Measurements from ENCODE around the gene PCDHA1.
"Not testable (repeated sequence)": the region's sequence is repeated elsewhere in the genome, so short reads cannot be mapped to it uniquely, and the experiment has no call there.

PCDHA1 gene

GRCh38 chr5:140823475-140823874 lies 37.5 kb downstream of the PCDHA1 start:
- H4K8ac ChIP-seq (ENCODE audit: low read length): no peak overlapping the region
- no peaks in the 10 kb centered on the region for H3K27me3 ChIP-seq (ENCODE audit: control insufficient read depth in 1 of 2, insufficient read depth in 1 of 2, low read length in 2 of 2)
- no peak overlapping the region for H2BK120ac ChIP-seq (ENCODE audit: low read depth, low read length)
- H3K23ac ChIP-seq (ENCODE audit: low read length in 2 of 2): no peak overlapping the region
- H2AK5ac ChIP-seq (ENCODE audit: low read length, severe bottlenecking): no peak overlapping the region
- H2BK15ac ChIP-seq (ENCODE audit: low read depth, poor library complexity, severe bottlenecking): no peak overlapping the region
- no peak overlapping the region for H3K9ac ChIP-seq (ENCODE audit: low read length)
- H3K4ac ChIP-seq (ENCODE audit: low read depth in 1 of 2, low read length in 2 of 2): no peak overlapping the region
- H4K91ac ChIP-seq (ENCODE audit: low read length): no peak overlapping the region
- H3K79me1 ChIP-seq (replicated peaks; ENCODE audit: low read length, poor library complexity, severe bottlenecking): no peaks in the 10 kb centered on the region
- no peak overlapping the region for H3K4me2 ChIP-seq (ENCODE audit: low read length, poor library complexity, severe bottlenecking)
- H3K36me3 ChIP-seq (ENCODE audit: control insufficient read depth in 1 of 2, insufficient read depth in 2 of 2, low read depth in 1 of 2, low read length in 2 of 2): peaks cover 0 to 16% of the 10 kb centered on the region in 2 experiments
- no peak for DNase-seq
- no peak overlapping the region for H3K18ac ChIP-seq (ENCODE audit: low read depth in 1 of 2, low read length in 2 of 2)
- H3K27ac ChIP-seq (ENCODE audit: low read length, poor library complexity, severe bottlenecking): no peak overlapping the region
- no peaks in the 10 kb centered on the region for H3K4me1 ChIP-seq (ENCODE audit: control insufficient read depth, insufficient read depth, low read depth, low read length)
- 98% methylated on average over 38 of the region's 38 CpGs for WGBS
- H2AFZ ChIP-seq (ENCODE audit: low read depth, low read length): no peak overlapping the region
- no peak overlapping the region for H2BK5ac ChIP-seq (ENCODE audit: low read depth, low read length, poor library complexity, severe bottlenecking)
- no peak overlapping the region for H3K14ac ChIP-seq (ENCODE audit: low read length in 2 of 2)
- no peak overlapping the region for H3K4me3 ChIP-seq (ENCODE audit: insufficient read depth in 1 of 2, low read depth in 1 of 2, low read length in 2 of 2)
- H2BK12ac ChIP-seq (ENCODE audit: low read length in 2 of 2): no peak overlapping the region
- peaks cover 46% of the 10 kb centered on the region for H3K9me3 ChIP-seq (ENCODE audit: control insufficient read depth, low read length)

GRCh38 chr5:140827704-140828361 lies 41.9 kb downstream of the PCDHA1 start, which contains the start of gene PCDHA6:
Gene PCDHA6 (plus strand): TSS chr5:140827960. CDS start chr5:140828092, 132 bp downstream.
- Histone ChIP-seq H2BK120ac (ENCODE audit: low read depth, low read length) (no peak within 1 kb of the TSS), H4K8ac (ENCODE audit: low read length) (peak within 1 kb of the TSS; percentile 72), H2AK5ac (ENCODE audit: low read length, severe bottlenecking) (no peak within 1 kb of the TSS), H3K9ac (ENCODE audit: low read length) (peak within 1 kb of the TSS; percentile 17), H2AFZ (ENCODE audit: low read depth, low read length) (peak within 1 kb of the TSS; percentile 88), H3K4me2 (ENCODE audit: low read length, poor library complexity, severe bottlenecking) (peak within 1 kb of the TSS; percentile 53), H4K91ac (ENCODE audit: low read length) (peak within 1 kb of the TSS; percentile 39), H3K9me3 (ENCODE audit: control insufficient read depth, low read length) (peaks cover 45% of the 10 kb centered on the region), H3K23ac (ENCODE audit: low read length in 2 of 2) (no peak within 1 kb of the TSS), H2BK12ac (ENCODE audit: low read length in 2 of 2) (no peak within 1 kb of the TSS), H3K4ac (ENCODE audit: low read depth in 1 of 2, low read length in 2 of 2) (peak within 1 kb of the TSS in 1 of 2 experiments; percentile 50), H3K27me3 (ENCODE audit: control insufficient read depth in 1 of 2, insufficient read depth in 1 of 2, low read length in 2 of 2) (no peaks in the 10 kb centered on the region), H3K4me1 (ENCODE audit: control insufficient read depth, insufficient read depth, low read depth, low read length) (peaks cover 2% of the 10 kb centered on the region), H3K14ac (ENCODE audit: low read length in 2 of 2) (peak within 1 kb of the TSS in 1 of 2 experiments; percentile 87), H3K18ac (ENCODE audit: low read depth in 1 of 2, low read length in 2 of 2) (peak within 1 kb of the TSS; percentile 62 to 78), H3K4me3 (ENCODE audit: insufficient read depth in 1 of 2, low read depth in 1 of 2, low read length in 2 of 2) (peak within 1 kb of the TSS; percentile 47 to 65), H2BK5ac (ENCODE audit: low read depth, low read length, poor library complexity, severe bottlenecking) (no peak within 1 kb of the TSS), H2BK15ac (ENCODE audit: low read depth, poor library complexity, severe bottlenecking) (peak within 1 kb of the TSS; percentile 28), H3K79me1 (replicated peaks; ENCODE audit: low read length, poor library complexity, severe bottlenecking) (peaks cover 6% of the 10 kb centered on the region), H3K36me3 (ENCODE audit: control insufficient read depth in 1 of 2, insufficient read depth in 2 of 2, low read depth in 1 of 2, low read length in 2 of 2) (peaks cover 0 to 26% of the 10 kb centered on the region in 2 experiments), H3K27ac (ENCODE audit: low read length, poor library complexity, severe bottlenecking) (peak within 1 kb of the TSS; percentile 62)
- WGBS: 58% methylated on average over 26 of the region's 27 CpGs
- DNase-seq: peak; percentile 62

GRCh38 chr5:140828362-140828737 lies 42.4 kb downstream of the PCDHA1 start:
- Histone ChIP-seq H3K4me3 (ENCODE audit: insufficient read depth in 1 of 2, low read depth in 1 of 2, low read length in 2 of 2) (peak overlapping the region; percentile 47 to 65), H3K4me1 (ENCODE audit: control insufficient read depth, insufficient read depth, low read depth, low read length) (peaks cover 2% of the 10 kb centered on the region), H3K9ac (ENCODE audit: low read length) (no peak overlapping the region), H3K4me2 (ENCODE audit: low read length, poor library complexity, severe bottlenecking) (no peak overlapping the region), H3K27me3 (ENCODE audit: control insufficient read depth in 1 of 2, insufficient read depth in 1 of 2, low read length in 2 of 2) (no peaks in the 10 kb centered on the region), H3K4ac (ENCODE audit: low read depth in 1 of 2, low read length in 2 of 2) (no peak overlapping the region), H4K91ac (ENCODE audit: low read length) (no peak overlapping the region), H3K27ac (ENCODE audit: low read length, poor library complexity, severe bottlenecking) (peak overlapping the region; percentile 62), H2BK12ac (ENCODE audit: low read length in 2 of 2) (no peak overlapping the region), H3K79me1 (replicated peaks; ENCODE audit: low read length, poor library complexity, severe bottlenecking) (peaks cover 6% of the 10 kb centered on the region), H3K36me3 (ENCODE audit: control insufficient read depth in 1 of 2, insufficient read depth in 2 of 2, low read depth in 1 of 2, low read length in 2 of 2) (peaks cover 0 to 21% of the 10 kb centered on the region in 2 experiments), H2BK5ac (ENCODE audit: low read depth, low read length, poor library complexity, severe bottlenecking) (no peak overlapping the region), H2AK5ac (ENCODE audit: low read length, severe bottlenecking) (no peak overlapping the region), H3K18ac (ENCODE audit: low read depth in 1 of 2, low read length in 2 of 2) (peak overlapping the region in 1 of 2 experiments; percentile 78), H4K8ac (ENCODE audit: low read length) (no peak overlapping the region), H2BK15ac (ENCODE audit: low read depth, poor library complexity, severe bottlenecking) (no peak overlapping the region), H3K9me3 (ENCODE audit: control insufficient read depth, low read length) (peaks cover 49% of the 10 kb centered on the region), H3K14ac (ENCODE audit: low read length in 2 of 2) (no peak overlapping the region), H3K23ac (ENCODE audit: low read length in 2 of 2) (no peak overlapping the region), H2AFZ (ENCODE audit: low read depth, low read length) (no peak overlapping the region), H2BK120ac (ENCODE audit: low read depth, low read length) (no peak overlapping the region)
- WGBS: 52% methylated on average over 10 of the region's 18 CpGs
- DNase-seq: peak; percentile 40

- H2BK5ac ChIP-seq (ENCODE audit: low read depth, low read length, poor library complexity, severe bottlenecking); H2AK5ac ChIP-seq (ENCODE audit: low read length, severe bottlenecking); H3K18ac ChIP-seq (ENCODE audit: low read depth in 1 of 2, low read length in 2 of 2); H4K8ac ChIP-seq (ENCODE audit: low read length); DNase-seq; H3K4me2 ChIP-seq (ENCODE audit: low read length, poor library complexity, severe bottlenecking); H3K14ac ChIP-seq (ENCODE audit: low read length in 2 of 2); H3K27me3 ChIP-seq (ENCODE audit: control insufficient read depth in 1 of 2, insufficient read depth in 1 of 2, low read length in 2 of 2); H3K4ac ChIP-seq (ENCODE audit: low read depth in 1 of 2, low read length in 2 of 2); H2BK12ac ChIP-seq (ENCODE audit: low read length in 2 of 2); H2BK120ac ChIP-seq (ENCODE audit: low read depth, low read length); H3K4me1 ChIP-seq (ENCODE audit: control insufficient read depth, insufficient read depth, low read depth, low read length); H3K23ac ChIP-seq (ENCODE audit: low read length in 2 of 2); H2BK15ac ChIP-seq (ENCODE audit: low read depth, poor library complexity, severe bottlenecking); H3K9ac ChIP-seq (ENCODE audit: low read length); H3K27ac ChIP-seq (ENCODE audit: low read length, poor library complexity, severe bottlenecking); H2AFZ ChIP-seq (ENCODE audit: low read depth, low read length); H3K79me1 ChIP-seq (replicated peaks; ENCODE audit: low read length, poor library complexity, severe bottlenecking): not testable (repeated sequence)
- WGBS: 97% methylated on average over 85 of the region's 106 CpGs
- peaks cover 0 to 16% of the 10 kb centered on the region in 2 experiments for H3K36me3 ChIP-seq (ENCODE audit: control insufficient read depth in 1 of 2, insufficient read depth in 2 of 2, low read depth in 1 of 2, low read length in 2 of 2)
- H3K9me3 ChIP-seq (ENCODE audit: control insufficient read depth, low read length): peaks cover 47% of the 10 kb centered on the region
- peak overlapping the region in 1 of 2 experiments; percentile 22 for H3K4me3 ChIP-seq (ENCODE audit: insufficient read depth in 1 of 2, low read depth in 1 of 2, low read length in 2 of 2)
- H4K91ac ChIP-seq (ENCODE audit: low read length): peak overlapping the region; percentile 15
These were observed 43.9 kb downstream of the PCDHA1 start for GRCh38 chr5:140829511-140830501.

Measured in mesenchymal stem cell (in vitro differentiated cells and primary cell).